GM19438 (cell line): ENCODE results near the gene SIGMAR1.
"Not testable (repeated sequence)": the region's sequence is repeated elsewhere in the genome, so short reads cannot be mapped to it uniquely, and the experiment has no call there.

Experiments
- ATAC-seq: cut with Tn5 transposase; IDR thresholded peaks from one replicate; pipeline ENCODE4 v1.9.1; 2021; ENCODE audit warnings: low read depth; ENCODE audit not compliant: unreplicated experiment

Gene SIGMAR1

DNA sequence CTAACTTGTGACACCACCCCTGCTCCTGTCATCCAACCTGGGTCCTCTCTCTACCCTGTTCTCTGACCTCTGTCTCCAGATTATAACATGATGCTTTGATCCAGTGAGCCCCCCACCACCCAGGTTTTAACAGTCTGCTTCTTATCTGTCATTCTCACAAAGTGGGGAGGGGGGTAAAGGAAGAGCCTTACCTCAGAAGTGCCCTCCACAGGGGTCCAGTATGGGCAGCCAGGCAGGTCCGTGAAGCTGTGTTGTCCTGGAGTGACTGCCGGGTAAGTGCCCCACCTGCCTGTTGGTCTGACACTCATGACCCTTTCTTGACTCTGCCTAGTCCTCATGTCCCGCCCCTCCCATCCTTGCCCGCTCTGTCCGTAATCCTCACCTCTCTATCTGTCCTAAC, 17.8 kb upstream of the SIGMAR1 start:
- no peak for ATAC-seq

DNA sequence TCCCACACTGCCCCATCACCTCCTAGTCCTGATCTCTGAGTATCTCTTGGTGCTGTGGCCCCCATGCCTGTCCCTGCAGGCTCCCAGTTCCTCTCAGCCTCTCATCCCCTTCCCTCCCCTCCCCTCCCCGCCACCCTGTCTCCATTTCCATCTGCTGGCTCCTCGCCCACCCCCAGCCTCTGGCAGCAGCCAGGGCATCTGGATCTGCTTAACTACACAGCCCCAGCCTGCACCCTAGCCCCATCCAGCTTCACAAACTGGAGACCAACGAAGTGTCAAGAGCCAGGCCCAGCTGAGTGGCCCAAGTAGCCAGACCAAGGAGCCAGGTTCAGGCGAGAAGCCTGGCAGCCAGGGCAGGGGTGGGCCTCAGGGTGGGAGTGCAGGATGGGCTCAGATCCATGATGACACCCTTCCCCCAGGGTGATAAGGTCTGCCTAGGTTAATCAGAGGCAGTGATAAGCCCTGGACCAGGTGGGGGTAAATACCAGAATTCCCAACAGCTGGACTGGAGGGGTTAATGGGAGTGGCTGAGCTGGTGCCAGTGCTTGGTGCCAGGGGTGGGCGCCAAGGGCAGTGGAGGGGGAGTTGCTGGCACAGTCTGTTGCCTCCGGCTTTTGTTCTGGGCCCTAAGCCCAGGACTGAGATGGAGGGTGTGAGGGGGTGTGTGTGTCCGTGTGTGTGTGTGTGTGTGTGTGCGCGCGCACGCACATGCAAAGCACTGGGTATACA, 16.9 kb upstream of the SIGMAR1 start:
- no peak for ATAC-seq

DNA sequence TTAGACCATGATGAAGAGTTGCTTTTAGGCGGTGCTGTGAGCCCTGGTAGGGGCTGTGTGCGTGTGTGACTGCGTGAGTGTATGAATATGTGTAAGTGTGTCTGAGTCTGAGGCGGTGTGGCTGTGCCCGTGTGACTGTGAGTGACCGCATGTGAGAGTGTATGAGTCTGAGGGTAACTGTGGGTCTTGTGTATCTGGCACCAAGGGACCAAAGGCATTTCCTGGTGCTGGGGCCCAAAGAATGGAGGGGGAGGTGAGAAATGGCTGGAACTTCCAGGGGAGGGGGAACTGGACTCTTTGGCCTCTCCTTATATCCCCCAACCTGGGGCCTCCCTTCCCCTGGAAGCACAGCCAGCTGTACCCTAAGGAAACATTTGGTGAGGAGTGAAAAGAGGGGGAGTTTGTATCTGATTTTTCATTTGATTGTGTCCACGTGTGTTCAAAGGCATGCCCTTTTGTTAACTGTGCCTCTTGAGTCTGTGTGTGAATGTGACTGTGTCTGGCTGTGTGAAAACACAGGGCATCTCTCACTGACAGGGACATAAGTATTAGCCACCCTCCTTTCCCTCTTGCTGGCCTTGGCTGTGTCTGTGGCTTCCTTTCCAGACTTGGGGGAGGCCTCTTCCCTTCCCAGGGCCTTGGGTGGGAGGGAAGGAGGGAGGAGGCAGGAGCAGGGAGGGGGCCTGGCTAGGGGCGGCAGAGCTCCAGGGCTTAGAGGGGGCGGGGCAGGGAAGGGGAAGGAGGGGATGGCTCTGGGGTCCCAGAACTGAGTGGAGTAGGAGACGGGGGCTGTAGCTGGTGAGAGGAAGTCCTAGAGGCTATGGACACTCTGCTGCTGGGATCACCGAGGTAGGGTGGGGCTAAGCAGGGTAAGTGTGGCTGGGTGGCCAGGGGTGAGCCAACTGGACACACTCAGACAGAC, 15.8 kb upstream of the SIGMAR1 start:
- ATAC-seq: no peak

DNA sequence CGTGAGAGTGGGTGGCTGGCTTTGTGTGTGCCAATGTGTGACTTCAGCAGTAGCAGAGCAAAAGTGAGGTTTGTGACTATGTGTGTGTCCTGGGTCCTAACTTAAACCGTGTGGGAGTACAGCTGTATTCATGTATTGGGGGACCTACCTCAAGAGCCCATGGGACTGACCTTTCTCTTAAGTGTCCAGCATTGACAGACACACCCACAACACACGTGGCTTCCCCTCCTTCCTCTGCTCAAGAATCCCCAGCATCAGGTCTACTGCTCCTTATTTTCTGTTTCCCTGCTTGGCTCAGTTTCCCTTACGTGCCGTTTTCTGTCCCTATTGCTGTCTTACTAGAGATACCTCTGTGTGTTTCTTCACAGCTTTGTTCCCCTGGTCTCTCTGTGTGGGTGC, 15.0 kb upstream of the SIGMAR1 start:
- ATAC-seq: no peak

DNA sequence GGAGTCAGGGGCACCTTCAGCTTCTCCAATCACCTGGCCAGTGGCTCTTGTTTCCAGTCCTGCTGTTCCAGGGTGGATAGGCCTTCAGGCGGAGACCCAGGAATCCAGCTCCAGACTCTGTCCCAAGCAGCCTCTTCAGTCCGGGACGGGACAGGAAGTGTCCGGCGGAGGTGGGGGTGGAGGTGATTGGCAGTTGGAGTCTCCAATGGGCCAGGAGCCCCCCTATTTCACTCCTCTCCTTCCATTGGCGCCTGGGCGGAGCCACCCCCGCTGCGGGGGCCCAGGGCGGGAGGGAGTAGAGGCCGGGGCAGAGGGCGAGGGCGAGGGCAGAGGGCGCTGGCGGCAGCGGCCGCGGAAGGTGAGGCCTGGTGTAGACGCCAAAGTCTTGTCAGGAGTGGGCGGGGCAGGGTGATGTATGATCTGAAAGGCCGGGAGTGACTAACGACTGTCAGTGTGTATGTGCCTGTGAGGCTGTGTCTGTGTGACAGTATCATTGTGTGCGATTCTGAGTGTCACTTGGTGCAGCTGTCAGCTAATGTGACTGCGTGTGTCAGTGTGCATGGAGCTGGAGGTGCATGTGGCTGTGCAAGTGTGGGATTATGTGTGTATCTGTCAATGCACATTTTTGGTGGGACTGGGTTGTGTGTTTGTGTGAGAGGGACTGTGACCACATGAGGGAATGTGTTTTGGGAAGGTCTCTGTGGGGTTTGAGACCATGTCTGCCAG, 14.5 kb upstream of the SIGMAR1 start, which contains the start of gene IL11RA:
TSS of gene IL11RA (plus strand) at position 310 of the 726 bp plus-strand sequence. CDS start 3,033 bp downstream, outside the sequence.
- ATAC-seq: no peak

DNA sequence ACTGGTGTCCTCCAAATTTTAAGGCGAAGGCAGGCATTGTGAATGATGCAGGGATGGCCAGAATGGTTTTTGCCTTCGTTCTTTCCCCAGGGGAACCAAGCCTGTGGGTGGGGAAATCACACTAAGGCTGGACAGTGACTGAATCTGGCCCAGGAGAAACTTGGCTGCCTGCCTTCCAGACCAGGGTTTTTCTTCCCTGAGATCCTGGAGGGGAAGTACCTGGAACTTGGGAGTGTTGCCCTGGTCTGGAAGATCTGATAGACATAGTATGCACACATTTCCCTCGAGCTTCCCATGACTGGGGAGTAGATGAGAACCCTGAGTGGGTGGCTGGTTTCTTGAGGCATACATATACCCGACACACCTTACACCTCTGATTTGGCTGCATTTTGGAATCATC, 13.7 kb upstream of the SIGMAR1 start:
- ATAC-seq: no peak

DNA sequence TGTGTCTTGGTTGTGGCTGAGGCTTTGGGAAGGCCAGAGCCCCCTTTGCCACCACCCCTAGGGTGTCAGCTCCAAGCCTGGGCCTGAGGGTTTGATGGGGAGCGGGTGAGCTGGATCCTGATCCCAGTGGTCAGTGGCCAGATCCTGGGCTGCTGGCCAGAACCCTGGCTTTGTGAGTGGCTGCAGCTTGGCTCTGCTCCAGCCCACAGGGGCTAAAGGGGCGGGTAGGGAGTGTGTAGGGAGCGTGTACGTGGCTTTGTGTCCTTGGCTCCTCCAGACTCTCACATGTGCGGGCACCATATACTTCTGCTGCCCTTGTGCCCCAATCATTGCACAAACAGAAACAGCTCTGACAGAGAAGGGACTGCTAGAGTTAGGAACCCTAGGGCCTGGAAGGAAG, 13.2 kb upstream of the SIGMAR1 start:
- no peak for ATAC-seq

DNA sequence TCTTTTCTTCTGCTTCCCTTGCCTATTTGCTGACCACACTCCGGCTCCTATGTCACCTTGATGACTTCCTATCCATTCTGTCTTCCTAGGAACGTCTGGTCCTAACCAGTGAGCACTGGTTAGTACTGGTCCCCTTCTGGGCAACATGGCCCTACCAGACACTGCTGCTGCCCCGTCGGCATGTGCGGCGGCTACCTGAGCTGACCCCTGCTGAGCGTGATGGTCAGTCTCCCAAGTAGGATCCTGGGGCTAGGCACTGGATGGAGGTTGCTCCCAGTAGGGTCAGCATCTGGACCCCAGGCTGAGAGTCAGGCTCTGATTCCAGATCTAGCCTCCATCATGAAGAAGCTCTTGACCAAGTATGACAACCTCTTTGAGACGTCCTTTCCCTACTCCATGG, 11.1 kb upstream of the SIGMAR1 start:
- ATAC-seq: no peak

DNA sequence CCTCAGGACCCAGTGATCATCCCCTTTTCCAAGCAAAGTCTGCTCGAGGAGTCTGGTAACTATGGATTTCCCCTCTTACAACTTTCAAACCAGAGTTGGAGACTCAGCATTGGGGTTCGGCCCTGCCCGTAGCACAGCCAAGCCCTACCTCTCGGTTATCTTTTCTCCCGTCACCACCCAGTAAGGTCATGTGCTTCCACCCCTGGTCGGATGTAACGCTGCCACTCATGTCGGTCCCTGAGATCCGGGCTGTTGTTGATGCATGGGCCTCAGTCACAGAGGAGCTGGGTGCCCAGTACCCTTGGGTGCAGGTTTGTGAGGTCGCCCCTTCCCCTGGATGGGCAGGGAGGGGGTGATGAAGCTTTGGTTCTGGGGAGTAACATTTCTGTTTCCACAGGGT, 10.1 kb upstream of the SIGMAR1 start:
- no peak for ATAC-seq

DNA sequence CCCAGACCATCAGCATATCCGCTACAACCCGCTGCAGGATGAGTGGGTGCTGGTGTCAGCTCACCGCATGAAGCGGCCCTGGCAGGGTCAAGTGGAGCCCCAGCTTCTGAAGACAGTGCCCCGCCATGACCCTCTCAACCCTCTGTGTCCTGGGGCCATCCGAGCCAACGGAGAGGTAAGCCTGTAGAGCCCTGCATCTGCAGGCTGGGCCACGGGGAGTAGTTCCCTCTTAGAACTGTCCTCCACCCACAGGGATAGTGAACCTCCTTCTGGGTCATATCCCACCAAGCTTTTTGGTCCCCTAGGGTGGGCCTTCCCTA, 9.5 kb upstream of the SIGMAR1 start:
- no peak for ATAC-seq

DNA sequence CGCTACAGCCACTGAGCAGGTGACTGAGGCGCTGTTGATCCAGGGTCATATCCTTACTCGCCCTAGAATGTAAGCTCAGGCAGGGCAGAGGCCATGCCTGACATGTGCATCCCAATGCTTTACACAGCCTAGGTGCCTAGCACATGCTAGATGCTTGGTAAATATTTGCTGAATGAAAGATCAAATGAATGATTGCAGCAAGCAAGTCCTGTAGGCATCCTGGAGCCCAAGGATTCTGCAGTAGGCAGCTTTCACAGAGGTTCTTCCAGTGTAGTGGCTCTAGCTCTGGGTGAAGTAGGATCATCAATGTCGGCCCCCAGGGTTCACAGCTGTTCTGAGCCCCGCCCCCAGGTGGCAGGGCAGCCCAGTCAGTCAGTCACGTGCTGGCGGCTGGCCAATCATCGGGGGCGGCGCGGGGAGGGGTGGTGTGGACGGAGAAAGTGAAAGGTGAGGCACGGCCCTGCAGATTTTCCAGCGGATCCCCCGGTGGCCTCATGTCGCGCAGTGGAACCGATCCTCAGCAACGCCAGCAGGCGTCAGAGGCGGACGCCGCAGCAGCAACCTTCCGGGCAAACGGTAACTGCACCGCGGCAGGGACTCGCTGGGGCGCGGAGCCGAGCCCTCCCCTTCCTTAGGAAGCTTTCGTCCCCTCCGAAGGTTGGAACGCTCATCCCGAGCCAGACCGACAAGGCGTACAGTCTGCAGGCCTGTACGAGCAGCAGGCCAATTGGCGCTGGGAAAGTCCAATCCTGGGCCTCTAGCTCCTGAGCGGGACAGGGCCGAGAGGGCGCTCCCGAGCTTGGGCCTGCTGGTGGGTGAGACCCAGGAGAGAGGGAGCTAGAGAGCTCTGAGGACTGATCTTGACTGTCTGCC, 8.9 kb upstream of the SIGMAR1 start, which contains the start of gene GALT:
TSS of gene GALT (plus strand) at position 465 of the 873 bp plus-strand sequence. CDS start at position 495, 30 bp downstream.
- peak; percentile 68 for ATAC-seq

DNA sequence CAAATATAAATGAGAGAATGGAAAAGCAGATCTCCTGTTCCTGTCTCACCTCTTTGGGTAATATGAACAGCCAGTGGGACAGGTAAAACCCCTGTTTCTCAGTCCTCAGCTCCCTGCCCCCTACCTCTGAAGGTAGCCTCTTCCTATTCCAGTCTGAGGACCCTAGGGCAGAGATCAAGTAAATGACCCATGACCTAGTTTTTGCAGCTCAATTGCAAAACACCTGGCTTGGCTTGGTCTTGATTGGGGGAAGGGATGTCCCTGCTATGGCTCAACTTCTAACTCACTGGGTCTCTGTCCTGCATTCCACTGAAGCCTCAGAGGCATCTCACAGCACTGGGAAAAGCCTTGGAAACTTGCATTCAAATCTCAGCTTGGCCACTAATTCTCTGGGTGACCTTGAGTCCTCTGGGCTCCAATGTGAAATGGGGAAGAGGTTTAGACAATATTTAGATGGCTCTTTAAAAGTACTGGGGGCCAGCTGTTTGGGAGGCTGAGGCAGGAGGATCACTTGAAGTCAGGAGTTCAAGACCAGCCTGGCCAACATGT, 7.3 kb upstream of the SIGMAR1 start:
- ATAC-seq: no peak

DNA sequence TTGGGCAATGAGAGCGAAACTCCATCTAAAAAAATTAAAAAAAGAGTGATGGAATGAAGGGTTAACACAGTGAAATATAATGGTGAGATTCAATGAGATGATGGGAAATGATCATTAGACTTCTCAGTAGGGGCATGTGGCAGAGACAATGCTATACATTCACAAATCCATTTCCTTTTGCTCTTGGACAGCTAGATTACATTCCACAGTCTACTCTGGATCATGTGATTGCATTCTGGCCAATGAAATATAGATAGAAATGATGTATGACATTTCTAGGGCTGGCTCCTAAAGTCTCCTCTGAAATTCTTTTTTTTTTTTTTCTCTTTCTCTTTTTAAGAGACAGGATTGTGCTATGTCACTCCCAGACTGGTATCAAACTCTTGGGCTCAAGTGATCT, 5.1 kb upstream of the SIGMAR1 start:
- no peak for ATAC-seq

DNA sequence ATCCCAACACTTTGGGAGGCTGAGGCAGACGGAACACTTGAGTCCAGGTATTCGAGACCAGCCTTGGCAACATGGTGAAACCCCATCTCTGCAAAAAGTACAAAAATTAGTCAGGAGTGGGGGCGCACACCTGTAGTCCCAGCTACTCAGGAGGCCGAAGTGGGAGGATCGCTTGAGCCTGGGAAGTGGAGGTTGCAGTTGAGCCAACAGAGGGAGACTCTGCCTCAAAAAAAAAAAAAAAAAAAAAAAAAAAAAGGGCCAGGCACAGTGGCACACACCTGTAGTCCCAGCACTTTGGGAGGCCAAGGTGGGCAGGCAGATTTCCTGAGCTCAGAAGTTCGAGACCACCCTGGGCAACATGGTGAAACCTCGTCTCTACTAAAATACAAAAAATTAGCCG, 1.7 kb upstream of the SIGMAR1 start:
- ATAC-seq: not testable (repeated sequence)

DNA sequence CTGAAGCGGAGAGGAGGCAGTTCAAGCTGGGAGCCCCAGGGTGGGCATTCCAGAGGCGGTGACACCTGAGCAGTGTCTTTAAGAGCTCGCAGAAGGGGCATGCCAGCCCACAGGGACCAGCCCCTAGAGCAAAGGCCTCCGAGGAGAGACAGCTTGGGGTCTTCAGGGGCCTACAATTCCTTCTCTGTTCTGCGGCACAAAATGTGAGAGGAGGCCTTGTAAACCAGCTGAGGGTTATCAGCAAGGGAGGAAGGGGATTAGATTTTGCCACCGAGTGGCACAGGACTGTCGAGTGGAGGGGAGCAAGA, 505 bp upstream of the SIGMAR1 start:
- ATAC-seq: no peak

DNA sequence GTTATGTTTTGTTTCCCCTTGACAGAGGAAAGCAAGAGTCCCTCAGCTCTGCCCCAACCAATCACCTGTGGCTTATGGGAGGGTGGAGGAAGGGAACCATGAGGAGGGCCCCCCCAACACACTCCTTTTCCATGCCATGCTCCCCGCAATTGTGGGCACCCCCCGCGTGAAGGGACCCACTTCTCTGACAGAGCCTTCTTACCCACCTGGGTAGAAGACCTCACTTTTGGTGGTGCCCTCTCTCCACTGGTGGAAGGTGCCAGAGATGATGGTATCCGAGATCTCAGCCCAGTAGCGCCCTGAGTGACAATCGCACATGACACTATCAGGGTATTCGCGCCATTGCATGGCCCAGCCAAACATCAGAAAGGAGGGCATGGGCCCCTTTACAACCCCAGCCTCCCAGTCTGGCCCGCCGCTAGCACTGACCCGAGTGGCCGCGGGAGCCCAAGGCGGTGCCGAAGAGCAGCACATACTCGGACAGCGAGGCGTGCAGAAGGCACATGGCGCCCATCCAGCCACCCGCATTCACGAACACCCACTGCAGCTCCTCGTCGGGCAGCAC, 714 bp downstream of the SIGMAR1 start:
- no peak for ATAC-seq

DNA sequence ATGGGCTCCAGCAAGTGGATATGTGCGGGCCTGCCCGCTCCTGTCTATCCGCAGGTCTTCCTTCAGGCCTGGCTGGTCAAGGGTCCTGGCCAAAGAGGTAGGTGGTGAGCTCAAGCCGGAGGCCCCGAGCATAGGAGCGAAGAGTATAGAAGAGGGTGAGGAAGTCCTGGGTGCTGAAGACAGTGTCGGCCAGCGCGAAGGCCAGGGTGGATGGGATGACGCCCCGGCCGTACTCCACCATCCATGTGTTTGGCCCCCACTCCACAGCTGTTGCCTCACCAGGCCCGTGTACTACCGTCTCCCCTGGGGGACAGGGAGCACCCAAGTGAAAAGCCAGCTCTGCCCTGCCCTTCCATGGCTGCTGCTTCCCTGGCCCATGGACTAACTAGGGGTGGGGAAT, 2.0 kb downstream of the SIGMAR1 start:
- ATAC-seq: no peak

DNA sequence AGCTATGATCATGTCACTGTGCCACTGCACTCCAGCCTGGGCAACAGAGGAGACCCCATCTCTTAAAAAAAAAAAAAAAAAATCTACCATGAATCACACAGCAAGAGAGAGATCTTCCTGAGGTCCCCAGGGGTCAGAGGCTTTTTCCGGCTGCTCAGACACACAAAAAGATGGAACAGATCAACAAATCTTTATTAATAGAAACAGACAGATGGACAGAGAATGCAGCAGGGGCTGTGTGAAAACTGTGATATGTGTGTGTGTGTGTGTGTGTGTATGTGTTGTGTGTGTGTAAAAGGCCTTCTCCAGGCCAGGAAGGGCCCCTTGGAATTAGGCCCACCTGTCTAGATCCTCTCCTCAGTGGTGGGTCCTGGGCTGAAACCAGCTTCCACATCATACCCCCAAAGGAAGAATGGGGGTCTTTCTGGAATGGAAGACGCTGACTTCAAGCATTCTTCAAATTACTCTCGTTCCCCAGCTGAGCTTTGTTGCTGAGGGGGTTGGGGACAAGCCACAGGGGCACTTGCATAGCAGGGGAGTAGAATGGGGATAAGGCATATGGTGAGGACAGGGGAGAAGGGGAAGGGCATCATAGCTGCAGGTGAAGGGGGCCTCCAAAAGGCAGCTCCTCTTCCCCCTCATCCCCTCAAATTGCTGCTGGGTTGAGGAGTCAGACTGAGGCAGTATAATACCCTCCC, 2.9 kb downstream of the SIGMAR1 start:
- no peak for ATAC-seq

DNA sequence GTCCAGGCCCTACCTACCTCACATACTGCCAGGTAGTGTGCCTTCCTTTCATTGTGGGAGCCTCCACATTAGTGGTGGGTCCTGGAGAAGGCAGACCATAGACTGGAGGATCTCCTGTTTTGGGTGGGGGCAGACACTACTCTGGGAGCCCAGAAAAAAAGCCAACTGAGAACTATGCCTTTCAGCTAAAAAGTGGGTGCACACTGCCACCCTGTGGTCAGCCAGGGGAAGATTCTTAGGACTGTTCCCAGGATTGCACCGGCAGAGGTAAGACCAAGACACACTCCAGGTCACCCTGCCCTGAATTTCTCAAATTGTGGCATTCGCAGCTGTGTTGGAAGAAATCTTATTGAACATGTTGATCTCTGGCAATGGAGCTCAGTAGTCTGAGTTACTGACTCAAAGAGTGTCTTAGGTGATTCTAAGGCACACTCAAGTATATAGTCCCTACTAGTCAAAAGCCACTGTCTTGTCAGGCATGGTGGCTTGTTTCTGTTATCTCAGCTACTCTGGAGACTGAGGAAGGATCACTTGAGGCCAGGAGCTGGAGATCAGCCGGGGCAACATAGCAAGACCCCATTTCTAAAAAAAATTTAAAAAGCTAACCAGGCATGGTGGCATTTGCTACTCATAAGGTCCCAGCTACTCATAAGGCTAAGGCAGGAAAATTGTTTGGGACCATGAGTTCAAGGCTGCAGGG, 3.6 kb downstream of the SIGMAR1 start:
- ATAC-seq: no peak
